Ishikawa (cell line): ENCODE measurements around the gene SLC6A13.

ENCODE experiments used
- CEBPB ChIP-seq: IDR thresholded peaks from 2 replicates; pipeline ENCODE4 v1.6.1; 2012
- CREB1 ChIP-seq: IDR thresholded peaks from 2 replicates; pipeline ENCODE4 v1.6.1; 2012; ENCODE audit warnings: low read depth
- EGR1 ChIP-seq: IDR thresholded peaks from 2 replicates; pipeline ENCODE4 v1.6.1; 2012
- EP300 ChIP-seq: IDR thresholded peaks from 2 replicates; pipeline ENCODE4 v1.6.1; 2012; ENCODE audit warnings: borderline replicate concordance
- FOXM1 ChIP-seq: IDR thresholded peaks from 2 replicates; pipeline ENCODE4 v1.6.1; 2012; ENCODE audit warnings: low read depth, borderline replicate concordance
- NFIC ChIP-seq: IDR thresholded peaks from 2 replicates; pipeline ENCODE4 v1.6.1; 2012
- RAD21 ChIP-seq: IDR thresholded peaks from 2 replicates; pipeline ENCODE4 v1.6.1; 2012; ENCODE audit warnings: low read depth
- TAF1 ChIP-seq: IDR thresholded peaks from 2 replicates; pipeline ENCODE4 v1.6.1; 2012; ENCODE audit warnings: low read depth, mild to moderate bottlenecking
- TCF12 ChIP-seq: IDR thresholded peaks from 2 replicates; pipeline ENCODE4 v1.6.1; 2012; ENCODE audit warnings: low read depth
- TEAD4 ChIP-seq: IDR thresholded peaks from 2 replicates; pipeline ENCODE4 v1.6.1; 2012
- YY1 ChIP-seq: IDR thresholded peaks from 2 replicates; pipeline ENCODE4 v1.6.1; 2012; ENCODE audit warnings: low read depth
- ZBTB7A ChIP-seq: IDR thresholded peaks from 2 replicates; pipeline ENCODE4 v1.6.1; 2012; ENCODE audit warnings: low read depth
- TF ChIP-seq, protein P1 (sequence below): IDR thresholded peaks from 2 replicates; pipeline ENCODE4 v1.6.1; 2012
- TF ChIP-seq, protein P2 (sequence below): IDR thresholded peaks from 2 replicates; pipeline ENCODE4 v1.6.1; 2012; ENCODE audit warnings: low read depth, mild to moderate bottlenecking
- TF ChIP-seq, protein P3 (sequence below): IDR thresholded peaks from 2 replicates; pipeline ENCODE4 v1.6.1; 2012

The SLC6A13 gene

DNA sequence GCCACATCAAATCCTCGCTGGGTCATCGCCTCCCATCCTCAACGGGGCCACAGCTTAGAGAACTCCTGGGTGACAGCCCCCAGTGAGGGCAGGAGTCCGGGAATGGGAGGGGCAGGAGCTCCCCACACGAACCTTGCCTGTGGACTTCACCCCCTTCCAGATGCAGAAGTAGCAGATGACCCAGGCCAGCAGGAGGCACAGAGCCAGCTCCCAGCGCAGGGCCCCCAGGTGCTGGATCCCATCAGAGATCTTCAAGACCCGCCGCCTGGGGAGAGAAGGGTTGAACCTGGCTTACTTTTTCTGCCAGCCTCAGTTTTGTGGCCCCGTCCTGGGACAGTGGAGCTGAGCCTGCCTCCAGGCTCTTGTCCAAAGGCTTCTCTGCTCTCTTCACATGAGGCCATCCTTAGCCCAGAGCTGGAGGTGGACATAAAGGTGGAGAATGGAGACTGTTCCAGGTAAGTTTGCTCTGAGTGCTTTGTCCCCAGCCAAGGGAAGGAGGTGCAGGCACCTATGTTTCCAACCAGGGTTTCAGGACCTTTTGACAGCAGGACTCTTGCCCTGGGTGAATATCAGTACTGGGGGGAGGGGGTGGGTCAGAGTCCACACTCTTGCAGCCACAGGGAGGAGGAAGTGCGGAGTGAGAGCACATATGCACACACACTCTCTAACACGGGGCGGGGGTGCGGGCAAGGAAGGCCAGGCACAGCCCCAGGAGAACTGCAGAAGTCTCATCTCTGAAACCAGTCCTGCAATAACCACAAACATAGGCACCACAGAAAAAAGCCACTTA lies 25.4 kb downstream of the SLC6A13 start:
- TF ChIP-seq YY1 (no peak), TCF12 (no peak), FOXM1 (no peak), EP300 (no peak), RAD21 (no peak)
- TF ChIP-seq, protein P1, sequence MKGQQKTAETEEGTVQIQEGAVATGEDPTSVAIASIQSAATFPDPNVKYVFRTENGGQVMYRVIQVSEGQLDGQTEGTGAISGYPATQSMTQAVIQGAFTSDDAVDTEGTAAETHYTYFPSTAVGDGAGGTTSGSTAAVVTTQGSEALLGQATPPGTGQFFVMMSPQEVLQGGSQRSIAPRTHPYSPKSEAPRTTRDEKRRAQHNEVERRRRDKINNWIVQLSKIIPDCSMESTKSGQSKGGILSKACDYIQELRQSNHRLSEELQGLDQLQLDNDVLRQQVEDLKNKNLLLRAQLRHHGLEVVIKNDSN, result no peak
- TF ChIP-seq, protein P2, sequence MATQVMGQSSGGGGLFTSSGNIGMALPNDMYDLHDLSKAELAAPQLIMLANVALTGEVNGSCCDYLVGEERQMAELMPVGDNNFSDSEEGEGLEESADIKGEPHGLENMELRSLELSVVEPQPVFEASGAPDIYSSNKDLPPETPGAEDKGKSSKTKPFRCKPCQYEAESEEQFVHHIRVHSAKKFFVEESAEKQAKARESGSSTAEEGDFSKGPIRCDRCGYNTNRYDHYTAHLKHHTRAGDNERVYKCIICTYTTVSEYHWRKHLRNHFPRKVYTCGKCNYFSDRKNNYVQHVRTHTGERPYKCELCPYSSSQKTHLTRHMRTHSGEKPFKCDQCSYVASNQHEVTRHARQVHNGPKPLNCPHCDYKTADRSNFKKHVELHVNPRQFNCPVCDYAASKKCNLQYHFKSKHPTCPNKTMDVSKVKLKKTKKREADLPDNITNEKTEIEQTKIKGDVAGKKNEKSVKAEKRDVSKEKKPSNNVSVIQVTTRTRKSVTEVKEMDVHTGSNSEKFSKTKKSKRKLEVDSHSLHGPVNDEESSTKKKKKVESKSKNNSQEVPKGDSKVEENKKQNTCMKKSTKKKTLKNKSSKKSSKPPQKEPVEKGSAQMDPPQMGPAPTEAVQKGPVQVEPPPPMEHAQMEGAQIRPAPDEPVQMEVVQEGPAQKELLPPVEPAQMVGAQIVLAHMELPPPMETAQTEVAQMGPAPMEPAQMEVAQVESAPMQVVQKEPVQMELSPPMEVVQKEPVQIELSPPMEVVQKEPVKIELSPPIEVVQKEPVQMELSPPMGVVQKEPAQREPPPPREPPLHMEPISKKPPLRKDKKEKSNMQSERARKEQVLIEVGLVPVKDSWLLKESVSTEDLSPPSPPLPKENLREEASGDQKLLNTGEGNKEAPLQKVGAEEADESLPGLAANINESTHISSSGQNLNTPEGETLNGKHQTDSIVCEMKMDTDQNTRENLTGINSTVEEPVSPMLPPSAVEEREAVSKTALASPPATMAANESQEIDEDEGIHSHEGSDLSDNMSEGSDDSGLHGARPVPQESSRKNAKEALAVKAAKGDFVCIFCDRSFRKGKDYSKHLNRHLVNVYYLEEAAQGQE, result no peak

DNA sequence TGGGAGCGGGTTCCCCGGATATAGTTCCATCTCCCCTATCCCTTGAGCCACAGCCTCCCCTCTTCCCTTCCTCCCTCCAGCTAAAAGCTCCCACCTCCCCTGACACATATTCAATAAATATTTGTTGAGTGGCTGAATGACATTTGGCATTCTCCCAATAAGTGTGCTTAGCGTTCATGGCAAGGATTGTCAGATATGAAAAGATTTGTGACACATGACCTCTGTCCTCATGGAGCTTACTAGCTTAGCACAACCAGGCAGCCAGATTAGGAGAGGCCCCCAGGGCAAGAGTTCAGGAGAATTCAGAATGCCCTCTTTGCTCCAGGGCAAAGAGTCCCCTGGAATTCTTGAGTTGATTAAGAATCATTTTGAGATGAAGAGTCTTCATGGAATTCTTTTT lies 26.2 kb downstream of the SLC6A13 start:
- TF ChIP-seq EP300 (no peak), FOXM1 (no peak), CEBPB (no peak), TAF1 (no peak), RAD21 (no peak), ZBTB7A (no peak), CREB1 (no peak), TCF12 (no peak)
- TF ChIP-seq, protein P3, sequence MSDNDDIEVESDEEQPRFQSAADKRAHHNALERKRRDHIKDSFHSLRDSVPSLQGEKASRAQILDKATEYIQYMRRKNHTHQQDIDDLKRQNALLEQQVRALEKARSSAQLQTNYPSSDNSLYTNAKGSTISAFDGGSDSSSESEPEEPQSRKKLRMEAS, result no peak
- TF ChIP-seq, protein P2, result no peak

DNA sequence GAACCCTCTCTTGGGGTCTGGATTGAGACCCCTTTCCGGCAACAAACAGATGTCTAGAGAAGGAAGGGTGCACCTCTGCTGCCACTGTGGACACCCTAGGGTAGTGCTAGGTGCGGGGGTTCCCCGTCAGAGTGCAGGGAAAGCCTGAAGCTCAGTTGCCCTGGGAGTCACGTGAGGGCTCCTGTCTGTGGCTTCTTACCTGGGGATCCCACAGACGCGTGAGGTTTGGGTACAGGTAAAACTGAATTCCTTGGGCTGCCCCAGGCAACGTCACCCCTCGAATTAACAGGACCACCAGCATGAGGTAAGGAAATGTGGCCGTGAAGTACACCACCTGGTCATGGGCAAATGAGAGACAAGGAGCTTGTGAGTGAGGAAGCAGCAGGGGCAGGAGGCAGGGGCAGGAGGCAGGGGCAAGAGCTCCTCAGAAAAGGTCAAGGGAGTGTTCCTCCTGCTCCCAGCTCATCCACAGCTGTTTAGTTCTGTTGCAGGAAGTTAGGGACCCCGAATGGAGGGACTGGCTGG lies 27.7 kb downstream of the SLC6A13 start:
- TF ChIP-seq TAF1, result no peak

DNA sequence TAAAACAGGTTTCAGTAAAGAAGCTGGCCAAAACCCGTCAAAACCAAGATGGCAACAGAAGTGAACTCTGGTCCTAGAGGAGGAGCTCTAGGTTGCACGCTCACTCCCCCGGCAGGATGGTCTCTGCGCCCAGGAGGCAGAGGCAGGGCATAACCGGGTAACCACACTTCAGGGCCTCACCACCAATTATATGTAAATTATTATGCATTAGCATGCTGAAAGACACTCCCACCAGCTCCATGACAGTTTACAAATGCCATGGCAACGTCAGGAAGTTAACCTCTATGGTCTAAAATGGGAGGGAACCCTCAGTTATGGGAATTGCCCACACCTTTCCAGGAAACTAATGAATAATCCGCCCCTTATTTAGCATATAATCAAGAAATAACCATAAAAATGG lies 28.6 kb downstream of the SLC6A13 start:
- TF ChIP-seq, protein P1, result no peak
- TF ChIP-seq, protein P3, result no peak
- no peak for TF ChIP-seq TEAD4
- TF ChIP-seq CEBPB, result no peak
- no peak for TF ChIP-seq CREB1
- no peak for TF ChIP-seq TCF12
- no peak for TF ChIP-seq TAF1
- no peak for TF ChIP-seq EP300
- TF ChIP-seq ZBTB7A, result no peak
- no peak for TF ChIP-seq RAD21
- TF ChIP-seq NFIC, result no peak
- no peak for TF ChIP-seq EGR1
- no peak for TF ChIP-seq FOXM1
- TF ChIP-seq, protein P2, result no peak
- TF ChIP-seq YY1, result no peak

DNA sequence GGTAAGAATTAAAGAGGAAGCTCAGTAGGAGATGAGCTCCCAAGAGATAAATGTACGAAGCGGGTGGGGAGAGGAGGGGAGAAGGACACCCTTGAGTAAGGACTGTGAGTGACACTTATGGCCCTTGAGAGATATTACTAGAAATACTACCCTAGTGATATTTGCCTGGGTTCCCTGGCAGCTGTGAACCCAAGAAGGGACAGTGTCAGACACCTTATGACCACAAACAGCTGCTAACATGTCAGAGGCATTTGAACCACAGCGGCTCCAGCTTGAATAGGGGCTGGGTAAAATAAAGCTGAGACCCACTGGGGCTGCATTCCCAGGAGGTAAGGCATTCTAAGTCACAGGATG lies 29.0 kb downstream of the SLC6A13 start:
- no peak for TF ChIP-seq EGR1
- no peak for TF ChIP-seq ZBTB7A
- TF ChIP-seq, protein P3, result no peak
- no peak for TF ChIP-seq TEAD4
- TF ChIP-seq, protein P1, result no peak
- no peak for TF ChIP-seq CREB1
- no peak for TF ChIP-seq EP300
- no peak for TF ChIP-seq TCF12
- TF ChIP-seq TAF1, result no peak
- TF ChIP-seq RAD21, result no peak
